Neuron (in vitro differentiated cells): ENCODE measurements around the gene CPNE7.
"Not testable (repeated sequence)": the region's sequence is repeated elsewhere in the genome, so short reads cannot be mapped to it uniquely, and the experiment has no call there.

ENCODE experiments used
- H2AFZ ChIP-seq: one replicate; pipeline ENCODE4 v1.6.1; 2013; ENCODE audit warnings: low read depth, mild to moderate bottlenecking, inconsistent platforms, low read length, moderate library complexity
- H3K27me3 ChIP-seq: one replicate; pipeline ENCODE4 v1.6.1; 2013; ENCODE audit warnings: low read length; ENCODE audit not compliant: insufficient read depth
- H3K36me3 ChIP-seq: one replicate; pipeline ENCODE4 v1.6.1; 2013; ENCODE audit warnings: low read length; ENCODE audit not compliant: insufficient read depth
- H3K4me1 ChIP-seq: one replicate; pipeline ENCODE4 v1.6.1; 2013; ENCODE audit warnings: low read length; ENCODE audit not compliant: insufficient read depth
- H3K4me3 ChIP-seq: 2 replicates; pipeline ENCODE4 v1.5.1; 2013; ENCODE audit warnings: mild to moderate bottlenecking, low read length, moderate library complexity
- H3K9me3 ChIP-seq: one replicate; pipeline ENCODE4 v1.6.1; 2013; ENCODE audit warnings: low read length

The CPNE7 gene

DNA sequence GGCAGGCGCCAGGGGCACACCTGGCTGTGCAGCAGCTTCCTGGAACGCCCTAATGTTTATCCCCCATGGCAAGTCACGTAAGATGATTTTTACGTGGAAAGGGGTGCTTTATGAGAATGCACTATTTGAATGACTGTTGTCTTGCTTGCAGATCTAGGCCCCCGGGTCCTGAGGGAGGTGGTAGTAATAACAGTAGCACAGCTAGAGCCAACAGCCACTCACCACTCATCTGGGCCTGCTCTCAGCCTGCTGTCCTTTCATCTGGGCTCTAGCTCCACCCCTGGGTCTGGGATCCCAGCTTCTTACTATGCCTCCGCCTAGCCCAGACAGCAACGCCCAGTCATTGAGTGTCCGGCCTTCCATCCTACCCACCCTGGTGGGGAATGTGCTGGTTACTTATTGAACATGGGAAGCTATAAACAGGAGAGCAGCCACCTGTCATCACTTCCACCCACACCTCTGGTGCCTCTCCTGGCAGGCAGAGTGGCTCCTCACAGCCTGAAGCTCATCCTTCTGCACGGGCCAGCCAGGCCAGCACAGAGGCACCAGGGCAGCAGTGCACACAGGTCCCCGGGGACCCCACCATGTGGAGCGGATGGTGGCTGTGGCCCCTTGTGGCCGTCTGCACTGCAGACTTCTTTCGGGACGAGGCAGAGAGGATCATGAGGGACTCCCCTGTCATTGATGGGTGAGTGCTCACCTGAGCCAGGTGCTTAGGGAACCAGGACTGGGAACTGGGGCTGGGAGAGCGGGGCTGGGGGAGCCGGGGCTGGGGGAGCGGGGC, 54.5 kb downstream of the CPNE7 start:
- H2AFZ ChIP-seq = no peak overlapping the region
- peaks cover 9% of the 10 kb centered on the region for H3K27me3 ChIP-seq
- H3K4me1 ChIP-seq = peaks cover 1% of the 10 kb centered on the region
- H3K4me3 ChIP-seq = no peak overlapping the region
- H3K9me3 ChIP-seq = peaks cover 2% of the 10 kb centered on the region
- no peaks in the 10 kb centered on the region for H3K36me3 ChIP-seq

GRCh38 chr16:89633064-89633631, 57.6 kb downstream of the CPNE7 start:
- no peaks in the 10 kb centered on the region for H3K36me3 ChIP-seq
- no peaks in the 10 kb centered on the region for H3K4me1 ChIP-seq
- H2AFZ ChIP-seq = no peak overlapping the region

DNA sequence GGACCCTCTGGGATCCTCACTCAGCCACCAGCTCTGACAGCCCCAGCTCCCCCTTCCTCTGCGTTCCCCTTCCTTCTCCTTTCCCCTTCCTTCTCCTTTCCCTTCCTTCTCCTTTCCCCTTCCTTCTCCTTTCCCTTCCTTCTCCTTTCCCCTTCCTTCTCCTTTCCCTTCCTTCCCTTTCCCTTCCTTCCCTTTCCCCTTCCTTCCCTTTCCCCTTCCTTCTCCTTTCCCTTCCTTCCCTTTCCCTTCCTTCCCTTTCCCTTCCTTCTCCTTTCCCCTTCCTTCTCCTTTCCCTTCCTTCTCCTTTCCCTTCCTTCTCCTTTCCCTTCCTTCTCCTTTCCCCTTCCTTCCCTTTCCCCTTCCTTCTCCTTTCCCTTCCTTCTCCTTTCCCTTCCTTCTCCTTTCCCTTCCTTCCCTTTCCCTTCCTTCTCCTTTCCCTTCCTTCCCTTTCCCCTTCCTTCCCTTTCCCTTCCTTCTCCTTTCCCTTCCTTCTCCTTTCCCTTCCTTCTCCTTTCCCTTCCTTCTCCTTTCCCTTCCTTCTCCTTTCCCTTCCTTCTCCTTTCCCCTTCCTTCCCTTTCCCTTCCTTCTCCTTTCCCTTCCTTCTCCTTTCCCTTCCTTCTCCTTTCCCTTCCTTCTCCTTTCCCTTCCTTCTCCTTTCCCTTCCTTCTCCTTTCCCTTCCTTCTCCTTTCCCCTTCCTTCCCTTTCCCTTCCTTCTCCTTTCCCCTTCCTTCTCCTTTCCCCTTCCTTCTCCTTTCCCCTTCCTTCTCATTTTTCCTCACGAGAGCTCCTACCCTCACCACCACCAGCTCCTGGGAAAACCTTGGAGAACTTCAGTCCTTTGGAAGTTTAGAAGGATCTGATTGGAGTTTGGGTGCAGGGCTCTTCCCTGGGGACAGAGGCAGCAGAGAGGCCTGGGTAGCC, 59.2 kb downstream of the CPNE7 start:
- H3K9me3 ChIP-seq, H3K36me3 ChIP-seq, H3K4me1 ChIP-seq, H2AFZ ChIP-seq, H3K4me3 ChIP-seq: not testable (repeated sequence)
- peaks cover 13% of the 10 kb centered on the region for H3K27me3 ChIP-seq

More at GRCh38 chr16:89633064-89633631, 57.6 kb downstream of the CPNE7 start:
- H3K9me3 ChIP-seq = peaks cover 2% of the 10 kb centered on the region
- H3K27me3 ChIP-seq = peaks cover 13% of the 10 kb centered on the region
- H3K4me3 ChIP-seq = no peak overlapping the region

DNA sequence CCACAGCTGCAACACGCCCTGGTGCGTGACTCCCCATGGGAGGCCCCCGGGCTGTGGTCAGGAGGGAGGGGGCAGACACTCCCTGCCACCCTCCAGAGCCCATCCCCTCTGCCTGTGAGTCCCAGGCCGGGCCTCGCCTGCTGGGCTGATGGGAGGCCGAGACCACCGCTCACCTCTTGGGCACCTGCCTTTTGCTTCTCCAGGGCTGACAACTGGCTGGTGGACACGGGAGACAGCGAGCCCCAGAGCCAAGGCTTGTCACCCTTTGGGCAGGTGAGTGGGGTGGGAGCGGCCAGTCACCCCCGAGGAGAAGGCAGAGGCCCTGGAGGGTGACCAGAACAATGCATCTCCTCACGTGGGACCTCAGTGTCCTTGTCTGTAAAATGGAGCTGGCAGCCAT, 61.1 kb downstream of the CPNE7 start:
- Histone ChIP-seq H3K4me1 (peaks cover 10% of the 10 kb centered on the region), H3K4me3 (no peak overlapping the region), H2AFZ (no peak overlapping the region), H3K27me3 (peaks cover 13% of the 10 kb centered on the region), H3K9me3 (no peaks in the 10 kb centered on the region), H3K36me3 (no peaks in the 10 kb centered on the region)

DNA sequence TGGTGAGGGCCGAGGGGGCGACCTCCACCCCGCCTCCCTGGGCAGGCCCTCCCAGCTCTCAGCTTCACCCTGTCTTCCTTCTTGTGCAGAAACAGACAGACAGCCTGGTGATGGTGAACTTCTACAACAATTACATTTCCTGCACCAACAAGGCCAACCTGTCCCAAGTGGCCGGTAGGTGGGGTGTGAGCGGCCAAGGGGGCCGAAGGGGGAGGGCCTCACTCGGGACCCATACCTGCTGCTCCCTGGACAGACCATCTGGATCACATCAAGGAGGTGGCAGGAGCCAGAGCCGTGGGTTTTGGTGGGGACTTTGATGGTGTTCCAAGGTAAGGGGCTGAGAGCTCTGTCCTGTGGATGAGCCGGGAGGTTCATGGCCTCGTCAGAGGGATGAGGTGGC, 61.8 kb downstream of the CPNE7 start:
- no peaks in the 10 kb centered on the region for H3K36me3 ChIP-seq
- no peaks in the 10 kb centered on the region for H3K9me3 ChIP-seq
- no peak overlapping the region for H2AFZ ChIP-seq
- H3K4me3 ChIP-seq = no peak overlapping the region
- H3K4me1 ChIP-seq = peaks cover 10% of the 10 kb centered on the region
- peaks cover 13% of the 10 kb centered on the region for H3K27me3 ChIP-seq

GRCh38 chr16:89638455-89638854, 62.9 kb downstream of the CPNE7 start:
- H3K4me1 ChIP-seq = peaks cover 10% of the 10 kb centered on the region
- no peak overlapping the region for H3K4me3 ChIP-seq
- no peak overlapping the region for H2AFZ ChIP-seq
- H3K9me3 ChIP-seq = no peaks in the 10 kb centered on the region
- peaks cover 10% of the 10 kb centered on the region for H3K27me3 ChIP-seq
- H3K36me3 ChIP-seq = no peaks in the 10 kb centered on the region

DNA sequence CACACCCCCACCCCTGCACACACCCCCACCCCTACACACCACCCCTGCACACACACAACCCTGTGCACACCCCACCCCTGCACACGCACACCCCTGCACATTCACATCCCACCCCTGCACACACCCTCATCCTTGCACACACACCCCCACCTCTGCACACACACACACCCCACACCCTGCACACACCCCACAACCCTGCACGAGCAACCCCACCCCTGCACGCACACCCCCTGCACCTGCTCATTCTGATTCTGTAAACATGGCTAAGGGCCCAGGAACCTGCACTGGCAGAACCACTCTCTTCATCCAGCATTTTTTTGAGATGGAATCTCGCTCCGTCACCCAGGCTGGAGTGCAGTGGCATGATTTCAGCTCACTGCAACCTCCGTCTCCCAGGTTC, 63.8 kb downstream of the CPNE7 start:
- peaks cover 5% of the 10 kb centered on the region for H3K36me3 ChIP-seq
- no peak overlapping the region for H2AFZ ChIP-seq
- peaks cover 10% of the 10 kb centered on the region for H3K4me1 ChIP-seq
- no peaks in the 10 kb centered on the region for H3K9me3 ChIP-seq
- no peak overlapping the region for H3K4me3 ChIP-seq
- peaks cover 8% of the 10 kb centered on the region for H3K27me3 ChIP-seq

DNA sequence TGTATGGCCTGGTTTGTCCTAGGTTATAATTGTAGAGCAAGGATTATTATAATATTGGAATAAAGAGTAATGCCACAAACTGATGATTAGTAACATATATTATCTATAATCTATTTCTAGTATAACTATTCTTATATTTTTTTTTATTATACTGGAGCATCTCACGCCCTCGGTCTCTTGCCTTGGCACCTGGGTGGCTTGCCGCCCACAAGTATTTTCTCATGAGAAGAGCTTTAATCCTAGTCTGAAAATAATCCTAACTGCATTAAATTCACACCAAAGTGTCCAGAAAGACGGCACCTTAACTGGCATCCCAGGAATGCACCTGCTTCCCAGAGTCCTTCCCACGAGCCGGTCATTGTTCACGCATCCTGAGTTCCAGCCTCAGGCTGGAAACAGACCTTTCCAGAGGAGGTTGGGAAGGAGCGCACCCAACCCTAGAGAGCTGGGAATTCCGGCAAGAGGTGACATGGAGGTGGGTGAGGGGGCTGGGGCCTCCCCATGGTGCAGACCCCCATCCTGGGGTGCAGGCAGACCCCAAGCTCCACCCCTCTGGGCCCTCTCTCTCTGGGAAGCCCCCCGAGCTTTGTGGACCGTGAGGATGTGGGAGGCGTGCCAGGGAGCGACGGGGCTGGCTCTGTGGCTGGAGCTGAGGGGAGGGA, 66.0 kb downstream of the CPNE7 start:
- Histone ChIP-seq H3K27me3 (no peaks in the 10 kb centered on the region), H2AFZ (no peak overlapping the region), H3K4me3 (no peak overlapping the region), H3K36me3 (peaks cover 27% of the 10 kb centered on the region), H3K4me1 (peaks cover 10% of the 10 kb centered on the region), H3K9me3 (no peaks in the 10 kb centered on the region)

- Histone ChIP-seq H2AFZ (no peak overlapping the region), H3K27me3 (no peaks in the 10 kb centered on the region), H3K4me1 (peaks cover 10% of the 10 kb centered on the region), H3K4me3 (no peak overlapping the region), H3K9me3 (no peaks in the 10 kb centered on the region), H3K36me3 (peaks cover 33% of the 10 kb centered on the region)
Measured at GRCh38 chr16:89642574-89642973, 67.0 kb downstream of the CPNE7 start.

GRCh38 chr16:89643769-89644300, 68.3 kb downstream of the CPNE7 start:
- Histone ChIP-seq H2AFZ (no peak overlapping the region), H3K4me3 (no peak overlapping the region)

GRCh38 chr16:89645122-89645521, 69.6 kb downstream of the CPNE7 start:
- Histone ChIP-seq H2AFZ (no peak overlapping the region), H3K4me1 (peaks cover 9% of the 10 kb centered on the region), H3K9me3 (no peaks in the 10 kb centered on the region)

More at GRCh38 chr16:89643769-89644300, 68.3 kb downstream of the CPNE7 start:
- no peaks in the 10 kb centered on the region for H3K9me3 ChIP-seq
- no peaks in the 10 kb centered on the region for H3K27me3 ChIP-seq
- peaks cover 10% of the 10 kb centered on the region for H3K4me1 ChIP-seq
- peaks cover 37% of the 10 kb centered on the region for H3K36me3 ChIP-seq

GRCh38 chr16:89646270-89646669, 70.7 kb downstream of the CPNE7 start:
- Histone ChIP-seq H3K36me3 (peaks cover 51% of the 10 kb centered on the region), H3K9me3 (no peaks in the 10 kb centered on the region), H3K4me3 (no peak overlapping the region), H3K27me3 (no peaks in the 10 kb centered on the region), H3K4me1 (no peaks in the 10 kb centered on the region), H2AFZ (no peak overlapping the region)

More at GRCh38 chr16:89645122-89645521, 69.6 kb downstream of the CPNE7 start:
- H3K36me3 ChIP-seq = peaks cover 46% of the 10 kb centered on the region
- no peaks in the 10 kb centered on the region for H3K27me3 ChIP-seq
- H3K4me3 ChIP-seq = no peak overlapping the region
